Osteoblast (primary cell): ENCODE data around the gene MTMR6. TPM values are rescaled to one million over a fixed set of nuclear protein-coding genes. Genes with fewer than 3 reads are reported as not detected.

Experiments used
- DNase-seq: peaks from one replicate; pipeline ENCODE4 v3.0.0; 2011; ENCODE audit warnings: low spot score, mixed read lengths; ENCODE audit not compliant: insufficient read length; ENCODE audit errors: missing footprints
- H2AFZ ChIP-seq: 2 replicates; pipeline ENCODE4 v1.6.0; 2011; ENCODE audit warnings: mild to moderate bottlenecking, low read length
- H3K27ac ChIP-seq: 2 replicates; pipeline ENCODE4 v1.5.1; 2011; ENCODE audit warnings: mild to moderate bottlenecking, low read depth, low read length, moderate library complexity
- H3K27me3 ChIP-seq: 2 replicates; pipeline ENCODE4 v1.6.0; 2012; ENCODE audit warnings: mild to moderate bottlenecking, control low read depth, inconsistent platforms, low read length, moderate library complexity; ENCODE audit not compliant: insufficient read depth
- H3K36me3 ChIP-seq: 2 replicates; pipeline ENCODE4 v1.5.1; 2011; ENCODE audit warnings: mild to moderate bottlenecking, low read length, control low read depth, moderate library complexity; ENCODE audit not compliant: insufficient read depth
- H3K4me1 ChIP-seq: 2 replicates; pipeline ENCODE4 v1.5.1; 2011; ENCODE audit warnings: mild to moderate bottlenecking, low read length, control low read depth, moderate library complexity; ENCODE audit not compliant: insufficient read depth
- H3K4me2 ChIP-seq: 2 replicates; pipeline ENCODE4 v1.6.0; 2011; ENCODE audit warnings: mild to moderate bottlenecking, low read length; ENCODE audit not compliant: insufficient read depth
- H3K4me3 ChIP-seq: fragments of 200-600 bp; sonication (generic); 3 replicates; pipeline ENCODE4 v1.5.1; 2012; ENCODE audit warnings: mild to moderate bottlenecking, low read length, inconsistent platforms; ENCODE audit not compliant: insufficient read depth
- H3K79me2 ChIP-seq: 2 replicates; pipeline ENCODE4 v1.6.0; 2012; ENCODE audit warnings: mild to moderate bottlenecking, low read length, control low read depth, inconsistent platforms; ENCODE audit not compliant: insufficient read depth
- H3K9me3 ChIP-seq: 2 replicates; pipeline ENCODE4 v1.5.1; 2011; ENCODE audit warnings: low read depth, low read length, control low read depth
- H4K20me1 ChIP-seq: 2 replicates; pipeline ENCODE4 v1.6.0; 2012; ENCODE audit warnings: mild to moderate bottlenecking, low read length, control low read depth; ENCODE audit not compliant: insufficient read depth
- total RNA-seq: library from RNA; depleted of rRNA; stranded (reverse); fragments of >200 nt; gene quantifications from 2 replicates; pipeline ENCODE4 v1.2.3, GENCODE V29; 2012
- TF ChIP-seq, protein P1 (sequence below): IDR thresholded peaks from 2 replicates; pipeline ENCODE4 v1.5.1; 2011; ENCODE audit warnings: mild to moderate bottlenecking, low read depth, low read length, moderate library complexity; ENCODE audit errors: extremely low read depth

The MTMR6 gene
- total RNA-seq, 1 donor = 25.3 TPM

DNA sequence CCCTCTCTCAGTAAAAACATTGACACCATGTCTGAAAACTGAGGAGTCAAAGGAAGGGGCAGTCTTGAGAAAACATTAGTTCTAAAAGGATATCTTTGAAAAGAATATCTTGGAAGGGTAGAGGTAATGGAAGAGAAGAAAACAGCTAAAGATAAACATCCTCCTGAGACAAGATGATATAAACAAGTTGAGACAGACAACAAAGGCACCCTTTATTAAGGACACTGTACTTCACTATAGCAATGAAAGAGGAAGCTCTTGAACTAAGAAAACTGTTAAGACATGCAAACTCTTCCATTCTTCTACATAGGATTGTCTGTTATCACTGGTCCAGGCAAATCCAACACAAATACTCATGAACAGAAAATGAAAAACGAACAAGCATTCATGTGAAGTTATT, 46.3 kb downstream of the MTMR6 start:
- H3K36me3 ChIP-seq = no peaks in the 10 kb centered on the region
- no peak overlapping the region for H3K4me2 ChIP-seq
- H3K4me1 ChIP-seq = no peaks in the 10 kb centered on the region
- no peak overlapping the region for H2AFZ ChIP-seq
- no peak for DNase-seq
- H3K27ac ChIP-seq = no peak overlapping the region
- H3K4me3 ChIP-seq = no peak overlapping the region
- TF ChIP-seq, protein P1, sequence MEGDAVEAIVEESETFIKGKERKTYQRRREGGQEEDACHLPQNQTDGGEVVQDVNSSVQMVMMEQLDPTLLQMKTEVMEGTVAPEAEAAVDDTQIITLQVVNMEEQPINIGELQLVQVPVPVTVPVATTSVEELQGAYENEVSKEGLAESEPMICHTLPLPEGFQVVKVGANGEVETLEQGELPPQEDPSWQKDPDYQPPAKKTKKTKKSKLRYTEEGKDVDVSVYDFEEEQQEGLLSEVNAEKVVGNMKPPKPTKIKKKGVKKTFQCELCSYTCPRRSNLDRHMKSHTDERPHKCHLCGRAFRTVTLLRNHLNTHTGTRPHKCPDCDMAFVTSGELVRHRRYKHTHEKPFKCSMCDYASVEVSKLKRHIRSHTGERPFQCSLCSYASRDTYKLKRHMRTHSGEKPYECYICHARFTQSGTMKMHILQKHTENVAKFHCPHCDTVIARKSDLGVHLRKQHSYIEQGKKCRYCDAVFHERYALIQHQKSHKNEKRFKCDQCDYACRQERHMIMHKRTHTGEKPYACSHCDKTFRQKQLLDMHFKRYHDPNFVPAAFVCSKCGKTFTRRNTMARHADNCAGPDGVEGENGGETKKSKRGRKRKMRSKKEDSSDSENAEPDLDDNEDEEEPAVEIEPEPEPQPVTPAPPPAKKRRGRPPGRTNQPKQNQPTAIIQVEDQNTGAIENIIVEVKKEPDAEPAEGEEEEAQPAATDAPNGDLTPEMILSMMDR = no peak
- no peaks in the 10 kb centered on the region for H3K27me3 ChIP-seq
- no peaks in the 10 kb centered on the region for H3K79me2 ChIP-seq
- no peaks in the 10 kb centered on the region for H3K9me3 ChIP-seq
- no peaks in the 10 kb centered on the region for H4K20me1 ChIP-seq

DNA sequence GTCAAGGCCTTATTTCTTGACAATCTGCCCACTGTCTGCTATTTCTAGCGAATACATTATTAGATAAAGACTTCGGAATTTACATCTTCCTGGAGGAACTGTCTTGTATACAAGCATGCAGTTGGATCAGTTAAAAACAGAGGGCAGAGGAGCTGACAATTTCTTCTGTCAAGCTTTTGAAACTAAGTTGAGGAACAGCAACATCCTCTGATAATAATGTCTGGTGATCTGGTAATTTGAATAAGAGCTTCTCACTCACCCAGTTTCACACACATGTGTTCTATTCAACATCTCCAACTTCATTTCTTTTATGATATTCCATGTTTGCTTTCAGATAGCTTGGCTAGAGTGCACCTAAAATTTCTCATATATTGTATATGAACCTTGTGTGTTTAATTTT, 50.2 kb downstream of the MTMR6 start:
- TF ChIP-seq, protein P1 = no peak
- Histone ChIP-seq H3K27ac (no peak overlapping the region), H3K36me3 (no peaks in the 10 kb centered on the region), H3K27me3 (no peaks in the 10 kb centered on the region), H3K4me2 (no peak overlapping the region), H3K4me1 (no peaks in the 10 kb centered on the region), H4K20me1 (no peaks in the 10 kb centered on the region), H3K9me3 (no peaks in the 10 kb centered on the region), H2AFZ (no peak overlapping the region), H3K79me2 (no peaks in the 10 kb centered on the region), H3K4me3 (no peak overlapping the region)
- no peak for DNase-seq

DNA sequence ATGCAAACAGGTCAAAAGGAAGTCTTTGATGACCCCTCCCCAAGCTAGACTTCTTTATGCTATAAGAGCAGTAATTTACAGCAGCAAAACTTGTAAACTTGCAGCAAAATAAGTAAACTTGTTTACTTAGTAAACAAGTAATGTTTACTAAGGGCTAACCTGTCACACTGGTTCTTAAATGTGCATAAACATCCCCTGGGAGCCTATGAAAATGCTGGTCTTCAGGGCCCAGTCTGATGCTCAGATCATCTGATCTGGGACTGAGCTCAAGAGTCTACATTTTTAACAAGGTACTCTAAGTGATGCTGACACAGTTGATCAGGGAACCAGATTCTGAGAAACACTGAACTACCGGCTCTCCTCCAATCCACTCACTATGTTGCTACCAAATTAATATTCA, 53.4 kb downstream of the MTMR6 start:
- no peak overlapping the region for H2AFZ ChIP-seq
- no peaks in the 10 kb centered on the region for H4K20me1 ChIP-seq
- no peak for DNase-seq
- TF ChIP-seq, protein P1 = no peak
- no peaks in the 10 kb centered on the region for H3K27me3 ChIP-seq
- no peaks in the 10 kb centered on the region for H3K4me1 ChIP-seq
- no peak overlapping the region for H3K4me3 ChIP-seq
- no peaks in the 10 kb centered on the region for H3K9me3 ChIP-seq
- no peak overlapping the region for H3K4me2 ChIP-seq
- H3K36me3 ChIP-seq = no peaks in the 10 kb centered on the region
- H3K27ac ChIP-seq = no peak overlapping the region
- H3K79me2 ChIP-seq = no peaks in the 10 kb centered on the region

DNA sequence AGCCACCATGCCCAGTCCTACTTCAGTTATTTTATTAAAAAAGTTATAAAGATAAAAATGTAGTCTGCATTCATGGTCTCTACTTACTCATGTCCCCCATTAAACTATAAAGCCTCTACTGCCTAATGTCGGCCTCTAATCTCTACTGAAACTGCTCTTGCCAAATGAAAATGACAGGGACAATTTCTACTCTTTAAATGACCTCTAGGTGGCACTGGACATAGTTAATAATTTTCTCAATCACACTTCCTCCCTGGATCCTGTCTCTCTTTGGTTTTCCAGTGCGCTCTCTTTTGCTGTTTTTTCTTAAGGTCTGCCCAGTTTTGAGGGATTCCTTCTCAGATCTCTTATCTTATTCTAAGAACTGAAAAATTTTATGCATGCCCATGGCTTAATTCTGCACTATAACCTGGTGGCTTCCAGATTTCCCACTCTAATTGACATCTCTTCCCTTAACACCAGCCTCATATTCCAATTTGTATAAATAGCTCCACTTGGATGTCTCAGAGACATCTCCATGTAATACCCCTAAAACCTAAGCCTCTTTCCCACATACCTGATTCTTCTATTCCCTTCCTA, 54.3 kb downstream of the MTMR6 start:
- H3K79me2 ChIP-seq = no peaks in the 10 kb centered on the region
- no peaks in the 10 kb centered on the region for H3K9me3 ChIP-seq
- H3K27me3 ChIP-seq = peaks cover 7% of the 10 kb centered on the region
- H3K4me3 ChIP-seq = no peak overlapping the region
- TF ChIP-seq, protein P1 = peak; percentile 56
- no peak overlapping the region for H3K4me2 ChIP-seq
- H3K27ac ChIP-seq = no peak overlapping the region
- no peak overlapping the region for H2AFZ ChIP-seq
- H4K20me1 ChIP-seq = no peaks in the 10 kb centered on the region
- DNase-seq = no peak
- H3K4me1 ChIP-seq = no peaks in the 10 kb centered on the region
- no peaks in the 10 kb centered on the region for H3K36me3 ChIP-seq
